Loucy (cell line): Measurements from ENCODE around the gene SLC26A11.

Experiments
- H2AFZ ChIP-seq: fragments of 200-600 bp; sonication (generic); 2 replicates; pipeline ENCODE4 v1.6.0; 2016; ENCODE audit warnings: antibody characterized with exemption, mild to moderate bottlenecking, low read length, moderate library complexity
- H3F3A ChIP-seq: fragments of 200-600 bp; 2 replicates; pipeline ENCODE4 v1.6.0; 2016; ENCODE audit warnings: antibody characterized with exemption, low read depth, mild to moderate bottlenecking
- H3K27me3 ChIP-seq: fragments of 200-600 bp; sonication (generic); 2 replicates; pipeline ENCODE4 v1.6.1; 2014; ENCODE audit warnings: low read length, mild to moderate bottlenecking; ENCODE audit not compliant: insufficient read depth, poor library complexity, severe bottlenecking
- H3K36me3 ChIP-seq: fragments of 200-600 bp; sonication (generic); 2 replicates; pipeline ENCODE4 v1.6.1; 2016; ENCODE audit warnings: low read length; ENCODE audit not compliant: insufficient read depth
- H3K4me1 ChIP-seq: fragments of 200-600 bp; sonication (generic); 2 replicates; pipeline ENCODE4 v1.5.1; 2014; ENCODE audit warnings: low read length, mild to moderate bottlenecking; ENCODE audit not compliant: insufficient read depth, poor library complexity, severe bottlenecking
- H3K4me2 ChIP-seq: fragments of 200-600 bp; sonication (generic); 2 replicates; pipeline ENCODE4 v1.6.0; 2014; ENCODE audit warnings: antibody characterized with exemption, low read length, low read depth, mild to moderate bottlenecking; ENCODE audit not compliant: poor library complexity, severe bottlenecking
- H3K4me3 ChIP-seq: fragments of 200-600 bp; sonication (generic); 2 replicates; pipeline ENCODE4 v1.5.1; 2014; ENCODE audit warnings: low read length, mild to moderate bottlenecking, mixed read lengths; ENCODE audit not compliant: poor library complexity, severe bottlenecking
- H3K79me2 ChIP-seq: fragments of 200-600 bp; sonication (generic); 2 replicates; pipeline ENCODE4 v1.6.1; 2014; ENCODE audit warnings: low read length; ENCODE audit not compliant: insufficient read depth
- H3K9ac ChIP-seq: fragments of 200-600 bp; sonication (generic); 2 replicates; pipeline ENCODE4 v1.6.0; 2014; ENCODE audit warnings: mild to moderate bottlenecking, low read depth, low read length, moderate library complexity; ENCODE audit not compliant: poor library complexity, severe bottlenecking
- H3K9me2 ChIP-seq: fragments of 200-600 bp; sonication (generic); replicated peaks from 2 replicates; pipeline ENCODE4 v1.6.1; 2016; ENCODE audit warnings: low read depth, low read length, mixed read lengths
- H3K9me3 ChIP-seq: fragments of 200-600 bp; sonication (generic); 2 replicates; pipeline ENCODE4 v1.6.1; 2014; ENCODE audit warnings: mild to moderate bottlenecking, antibody characterized with exemption, low read length, low read depth; ENCODE audit not compliant: insufficient read depth
- H4K20me1 ChIP-seq: fragments of 200-600 bp; sonication (generic); 2 replicates; pipeline ENCODE4 v1.6.0; 2014; ENCODE audit warnings: antibody characterized with exemption, low read length, mild to moderate bottlenecking; ENCODE audit not compliant: insufficient read depth, poor library complexity, severe bottlenecking
- EZH2phosphoT487 ChIP-seq: fragments of 200-600 bp; IDR thresholded peaks from 2 replicates; pipeline ENCODE4 v1.6.1; 2018; ENCODE audit warnings: antibody characterized with exemption, mild to moderate bottlenecking, moderate library complexity, borderline replicate concordance
- TF ChIP-seq, protein P1 (sequence below): fragments of 200-600 bp; sonication (generic); conservative IDR thresholded peaks from 2 replicates; pipeline ENCODE4 v1.5.1; 2014; ENCODE audit warnings: mild to moderate bottlenecking, antibody characterized with exemption, low read length

The SLC26A11 gene

GRCh38 chr17:80181431-80181830, 38.8 kb upstream of the SLC26A11 start:
- Histone ChIP-seq H3K27me3 (no peaks in the 10 kb centered on the region), H3K36me3 (no peaks in the 10 kb centered on the region), H3K4me1 (no peaks in the 10 kb centered on the region), H3K9me2 (no peaks in the 10 kb centered on the region), H3K79me2 (no peaks in the 10 kb centered on the region), H3K4me2 (no peak overlapping the region), H4K20me1 (no peaks in the 10 kb centered on the region), H3K9me3 (no peaks in the 10 kb centered on the region), H3K9ac (no peak overlapping the region), H3K4me3 (no peak overlapping the region), H3F3A (no peaks in the 10 kb centered on the region), H2AFZ (no peak overlapping the region)
- TF ChIP-seq, protein P1, sequence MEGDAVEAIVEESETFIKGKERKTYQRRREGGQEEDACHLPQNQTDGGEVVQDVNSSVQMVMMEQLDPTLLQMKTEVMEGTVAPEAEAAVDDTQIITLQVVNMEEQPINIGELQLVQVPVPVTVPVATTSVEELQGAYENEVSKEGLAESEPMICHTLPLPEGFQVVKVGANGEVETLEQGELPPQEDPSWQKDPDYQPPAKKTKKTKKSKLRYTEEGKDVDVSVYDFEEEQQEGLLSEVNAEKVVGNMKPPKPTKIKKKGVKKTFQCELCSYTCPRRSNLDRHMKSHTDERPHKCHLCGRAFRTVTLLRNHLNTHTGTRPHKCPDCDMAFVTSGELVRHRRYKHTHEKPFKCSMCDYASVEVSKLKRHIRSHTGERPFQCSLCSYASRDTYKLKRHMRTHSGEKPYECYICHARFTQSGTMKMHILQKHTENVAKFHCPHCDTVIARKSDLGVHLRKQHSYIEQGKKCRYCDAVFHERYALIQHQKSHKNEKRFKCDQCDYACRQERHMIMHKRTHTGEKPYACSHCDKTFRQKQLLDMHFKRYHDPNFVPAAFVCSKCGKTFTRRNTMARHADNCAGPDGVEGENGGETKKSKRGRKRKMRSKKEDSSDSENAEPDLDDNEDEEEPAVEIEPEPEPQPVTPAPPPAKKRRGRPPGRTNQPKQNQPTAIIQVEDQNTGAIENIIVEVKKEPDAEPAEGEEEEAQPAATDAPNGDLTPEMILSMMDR = no peak
- TF ChIP-seq EZH2phosphoT487 = no peak

GRCh38 chr17:80182118-80182844, 37.9 kb upstream of the SLC26A11 start:
- H3K9ac ChIP-seq = no peak overlapping the region
- no peaks in the 10 kb centered on the region for H3K9me3 ChIP-seq
- H3K79me2 ChIP-seq = no peaks in the 10 kb centered on the region
- no peak for TF ChIP-seq EZH2phosphoT487
- TF ChIP-seq, protein P1 = no peak
- H3K4me2 ChIP-seq = no peak overlapping the region
- H2AFZ ChIP-seq = no peak overlapping the region
- no peaks in the 10 kb centered on the region for H3K9me2 ChIP-seq
- H3K4me1 ChIP-seq = no peaks in the 10 kb centered on the region
- H4K20me1 ChIP-seq = no peaks in the 10 kb centered on the region
- H3F3A ChIP-seq = no peaks in the 10 kb centered on the region
- H3K4me3 ChIP-seq = no peak overlapping the region
- no peaks in the 10 kb centered on the region for H3K36me3 ChIP-seq
- no peaks in the 10 kb centered on the region for H3K27me3 ChIP-seq

DNA sequence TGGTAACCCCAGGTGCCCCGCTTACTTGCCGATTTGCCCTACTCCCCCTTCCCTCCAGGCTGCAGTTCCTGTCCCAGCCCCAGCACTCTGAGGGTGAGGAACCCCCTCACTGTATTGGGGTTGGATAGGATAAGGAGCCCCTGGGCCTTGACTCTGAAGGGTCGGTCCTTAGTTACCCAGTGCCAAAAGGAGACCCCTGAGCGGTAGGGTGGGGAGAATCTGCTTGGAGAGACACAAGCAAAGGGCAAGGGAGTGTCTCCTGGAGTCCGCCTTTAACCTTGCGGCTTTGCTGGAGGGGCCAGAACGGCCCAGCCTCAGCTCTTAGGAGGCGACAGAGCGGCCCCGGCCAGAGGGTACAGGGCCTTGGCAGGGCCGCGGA, 37.4 kb upstream of the SLC26A11 start:
- no peaks in the 10 kb centered on the region for H3F3A ChIP-seq
- H4K20me1 ChIP-seq = no peaks in the 10 kb centered on the region
- H3K79me2 ChIP-seq = no peaks in the 10 kb centered on the region
- TF ChIP-seq, protein P1 = no peak
- TF ChIP-seq EZH2phosphoT487 = no peak
- no peak overlapping the region for H2AFZ ChIP-seq
- no peak overlapping the region for H3K9ac ChIP-seq
- H3K4me1 ChIP-seq = no peaks in the 10 kb centered on the region
- no peaks in the 10 kb centered on the region for H3K9me2 ChIP-seq
- no peak overlapping the region for H3K4me3 ChIP-seq
- no peak overlapping the region for H3K4me2 ChIP-seq
- no peaks in the 10 kb centered on the region for H3K27me3 ChIP-seq
- no peaks in the 10 kb centered on the region for H3K36me3 ChIP-seq
- H3K9me3 ChIP-seq = no peaks in the 10 kb centered on the region
